Activated CD8-positive, alpha-beta memory T cell treated with anti-CD3 and anti-CD28 coated beads for 4 hours (primary cell): ENCODE results near the gene NBPF3.

Experiments used
- DNase-seq, 2 donors: peaks; one replicate each; pipeline ENCODE4 v3.0.0-alpha.2; 2020; ENCODE audit warnings: low read depth in 2 of 2

NBPF3 gene

GRCh38 chr1:21494196-21494595 is 54.3 kb downstream of the NBPF3 start:
- no peak for DNase-seq

- DNase-seq, result no peak
These were observed 55.4 kb downstream of the NBPF3 start for GRCh38 chr1:21495225-21495820.

DNA sequence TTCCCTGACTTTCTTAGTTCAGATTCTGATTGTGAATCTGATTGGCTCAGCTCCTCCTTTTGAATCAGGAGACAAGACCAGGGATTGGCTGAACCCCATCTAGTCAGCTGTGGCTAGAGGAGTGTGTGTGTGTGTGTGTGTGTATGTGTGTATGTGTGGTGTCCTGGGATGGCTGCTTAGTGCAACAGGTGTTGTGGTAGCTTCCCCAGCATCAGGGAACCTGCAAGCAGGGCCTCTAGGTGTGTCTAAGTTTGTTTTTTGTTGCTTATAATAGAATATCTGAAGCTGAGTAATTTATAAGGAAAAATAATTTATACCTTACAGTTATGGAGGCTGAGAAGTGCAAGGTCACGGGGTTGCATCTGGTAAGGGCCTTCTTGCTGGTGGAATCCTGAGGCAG is 56.1 kb downstream of the NBPF3 start:
- no peak for DNase-seq

DNA sequence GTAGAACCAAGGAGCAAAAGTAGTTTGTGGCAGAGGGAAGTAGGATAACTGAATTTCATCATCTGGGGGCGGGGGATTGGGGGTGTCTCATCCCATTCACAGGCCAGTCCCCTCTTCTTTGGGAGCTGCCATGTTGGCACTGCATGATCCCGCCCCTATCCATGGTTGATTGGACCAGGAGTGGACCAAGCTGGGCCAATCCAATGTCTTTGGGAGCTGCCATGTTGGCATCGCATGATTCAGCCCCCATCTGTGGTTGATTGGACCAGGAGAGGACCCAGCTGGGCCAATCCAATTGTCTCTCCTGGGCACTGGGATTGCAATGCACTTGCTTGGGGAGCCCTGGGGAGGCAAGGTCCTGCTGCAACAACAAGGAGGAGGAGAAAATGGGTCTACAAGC is 56.9 kb downstream of the NBPF3 start:
- DNase-seq, result no peak

- no peak for DNase-seq
These were observed 57.6 kb downstream of the NBPF3 start for GRCh38 chr1:21497466-21498061.

DNA sequence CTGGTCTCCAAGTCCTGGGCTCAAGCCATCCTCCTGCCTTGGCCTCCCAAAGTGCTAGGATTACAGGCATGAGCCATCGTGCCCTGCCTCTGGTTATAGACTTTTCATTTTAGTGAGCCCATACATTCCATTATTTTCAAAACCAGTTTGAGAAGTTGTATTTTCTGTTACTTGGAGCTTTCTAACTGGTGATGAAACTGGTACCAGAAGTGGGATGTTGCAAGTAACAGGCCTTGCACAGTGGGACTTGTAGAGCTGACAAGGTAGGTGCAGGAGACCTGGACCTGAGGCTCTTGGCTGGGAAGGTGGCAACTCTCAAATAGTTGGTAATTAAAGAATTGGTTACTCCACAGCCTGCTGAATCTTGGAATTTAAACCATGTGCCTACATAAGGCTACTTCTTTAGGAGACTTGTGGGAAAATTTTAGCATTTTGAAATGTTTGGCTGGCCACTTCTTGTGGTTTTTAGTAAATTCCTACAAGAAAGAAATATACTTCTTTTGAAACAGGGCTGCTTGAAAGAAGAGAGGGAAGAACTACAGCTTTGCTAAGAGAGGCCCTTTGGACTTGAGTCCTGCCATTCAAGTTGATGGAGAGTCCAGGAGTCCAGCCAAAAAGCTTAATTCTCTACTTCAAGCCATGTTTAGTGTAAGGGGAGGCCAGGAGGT is 59.5 kb downstream of the NBPF3 start:
- no peak for DNase-seq

- no peak for DNase-seq
These were observed 63.9 kb downstream of the NBPF3 start for GRCh38 chr1:21503706-21504377.

DNA sequence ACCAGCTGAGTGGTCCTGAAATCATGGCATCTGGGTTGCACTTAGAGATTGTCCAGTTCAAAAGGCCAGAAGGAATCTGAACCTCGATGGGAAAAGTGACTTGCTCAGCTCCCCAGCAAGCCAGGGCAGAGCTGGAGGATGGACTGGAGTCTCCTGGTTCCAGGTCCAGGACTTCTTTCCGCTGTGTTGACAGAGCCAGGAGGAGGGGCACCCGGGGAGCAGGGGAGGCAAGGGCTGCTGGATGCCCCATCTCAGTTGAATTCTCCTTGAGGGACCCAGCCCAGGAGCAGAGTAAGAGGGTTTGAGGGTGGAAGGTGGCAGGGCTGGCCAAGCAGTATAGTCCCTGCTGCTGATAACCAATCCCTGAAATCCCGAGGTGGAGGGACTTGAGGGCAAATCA is 66.9 kb downstream of the NBPF3 start:
- DNase-seq, result no peak

- DNase-seq, result no peak
These were observed 67.8 kb downstream of the NBPF3 start for GRCh38 chr1:21507511-21508270.

DNA sequence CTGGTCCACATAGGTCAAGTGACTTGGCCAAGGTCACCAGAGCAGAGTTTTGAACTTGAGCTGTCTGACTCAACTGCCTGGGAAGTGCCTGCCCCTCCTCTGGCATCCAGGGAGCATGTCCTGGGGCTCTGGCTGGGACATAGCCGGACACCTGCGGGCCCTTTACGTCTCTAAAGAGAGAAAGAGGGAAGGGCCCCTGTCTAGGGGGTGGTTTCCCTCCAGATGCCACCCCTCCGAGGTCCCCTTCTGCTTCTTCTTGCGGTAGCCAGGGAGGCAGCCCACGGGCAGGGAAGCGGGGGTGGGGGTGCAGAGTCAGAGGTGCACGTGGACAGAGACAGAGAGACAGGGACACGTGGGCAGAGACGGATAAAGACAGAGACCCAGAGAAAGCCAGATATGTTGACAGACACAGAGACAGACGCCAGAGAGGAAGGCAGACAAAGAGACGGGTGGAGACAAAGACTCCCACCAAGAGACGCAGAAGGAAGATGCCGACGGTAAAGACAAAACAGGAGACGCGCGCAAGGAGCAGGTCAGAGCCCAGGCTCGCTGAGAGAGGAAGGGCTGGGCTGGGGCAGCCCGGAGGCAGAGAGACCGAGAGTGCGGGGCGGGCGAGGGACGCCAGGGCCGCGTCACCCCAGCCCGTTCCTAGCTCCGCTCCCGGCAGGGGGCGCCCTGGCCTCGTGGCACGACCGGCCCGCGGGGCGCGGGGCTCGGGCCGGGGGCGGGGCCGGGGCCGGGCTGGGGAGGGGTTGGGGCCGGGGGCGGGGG is 68.8 kb downstream of the NBPF3 start:
- DNase-seq, result peak in 1 of 2 donors; percentile 9

DNA sequence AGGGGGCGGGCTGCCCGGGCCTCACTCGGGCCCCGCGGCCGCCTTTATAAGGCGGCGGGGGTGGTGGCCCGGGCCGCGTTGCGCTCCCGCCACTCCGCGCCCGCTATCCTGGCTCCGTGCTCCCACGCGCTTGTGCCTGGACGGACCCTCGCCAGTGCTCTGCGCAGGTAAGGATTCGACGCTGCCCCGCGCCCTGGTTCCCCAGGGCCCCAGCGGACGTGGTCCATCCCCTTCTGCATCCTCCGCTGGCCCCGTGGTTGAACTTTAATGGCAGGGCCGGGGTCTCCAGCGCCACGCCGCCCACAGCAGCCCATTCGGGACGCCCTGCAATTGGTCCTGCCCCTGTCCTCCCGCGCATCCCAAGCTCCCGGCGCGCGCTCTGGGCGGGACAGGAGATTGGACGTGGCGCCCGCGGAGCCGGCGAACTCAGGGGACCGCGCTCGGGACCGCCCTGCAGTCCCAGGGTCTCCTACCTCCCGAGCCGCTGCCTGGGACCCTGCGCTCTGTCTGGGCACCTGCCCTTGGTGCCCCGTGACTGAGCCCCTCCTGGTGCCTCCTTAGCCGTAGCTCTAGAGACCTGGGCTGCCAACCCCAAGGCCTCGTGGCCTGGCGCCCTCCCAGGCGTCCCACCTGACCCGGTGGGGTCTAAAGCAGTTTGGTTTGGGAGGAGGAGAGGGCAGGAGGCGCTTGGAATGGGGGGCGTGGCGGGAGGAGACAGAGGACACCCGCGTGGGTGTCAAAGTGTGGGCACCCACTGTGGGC is 69.6 kb downstream of the NBPF3 start, which contains the start of gene ALPL:
TSS of gene ALPL (plus strand) at position 73 of the 762 bp plus-strand sequence. CDS start 44,659 bp downstream, outside the sequence.
- DNase-seq, result no peak

DNA sequence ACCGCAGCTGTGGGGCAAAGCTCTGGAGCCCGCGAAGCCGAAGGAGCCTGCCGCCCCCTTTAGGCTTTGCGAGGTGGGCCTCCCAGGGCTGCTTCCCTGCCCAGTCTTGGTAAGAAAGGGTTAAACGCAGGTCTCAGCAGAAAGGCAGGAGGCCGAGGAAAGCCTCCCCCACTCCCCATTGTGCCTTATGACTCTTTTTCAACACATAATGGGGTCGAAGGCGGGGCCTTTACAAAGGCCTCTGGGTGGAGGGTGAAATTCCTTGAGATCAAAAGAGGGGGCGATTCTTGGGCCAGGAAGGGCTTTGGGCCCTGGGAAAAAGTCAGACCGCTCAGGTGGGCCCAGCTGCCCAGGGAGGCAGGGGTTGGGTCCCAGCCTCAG is 70.2 kb downstream of the NBPF3 start:
- no peak for DNase-seq

- no peak for DNase-seq
These were observed 71.1 kb downstream of the NBPF3 start for GRCh38 chr1:21510885-21511578.

DNA sequence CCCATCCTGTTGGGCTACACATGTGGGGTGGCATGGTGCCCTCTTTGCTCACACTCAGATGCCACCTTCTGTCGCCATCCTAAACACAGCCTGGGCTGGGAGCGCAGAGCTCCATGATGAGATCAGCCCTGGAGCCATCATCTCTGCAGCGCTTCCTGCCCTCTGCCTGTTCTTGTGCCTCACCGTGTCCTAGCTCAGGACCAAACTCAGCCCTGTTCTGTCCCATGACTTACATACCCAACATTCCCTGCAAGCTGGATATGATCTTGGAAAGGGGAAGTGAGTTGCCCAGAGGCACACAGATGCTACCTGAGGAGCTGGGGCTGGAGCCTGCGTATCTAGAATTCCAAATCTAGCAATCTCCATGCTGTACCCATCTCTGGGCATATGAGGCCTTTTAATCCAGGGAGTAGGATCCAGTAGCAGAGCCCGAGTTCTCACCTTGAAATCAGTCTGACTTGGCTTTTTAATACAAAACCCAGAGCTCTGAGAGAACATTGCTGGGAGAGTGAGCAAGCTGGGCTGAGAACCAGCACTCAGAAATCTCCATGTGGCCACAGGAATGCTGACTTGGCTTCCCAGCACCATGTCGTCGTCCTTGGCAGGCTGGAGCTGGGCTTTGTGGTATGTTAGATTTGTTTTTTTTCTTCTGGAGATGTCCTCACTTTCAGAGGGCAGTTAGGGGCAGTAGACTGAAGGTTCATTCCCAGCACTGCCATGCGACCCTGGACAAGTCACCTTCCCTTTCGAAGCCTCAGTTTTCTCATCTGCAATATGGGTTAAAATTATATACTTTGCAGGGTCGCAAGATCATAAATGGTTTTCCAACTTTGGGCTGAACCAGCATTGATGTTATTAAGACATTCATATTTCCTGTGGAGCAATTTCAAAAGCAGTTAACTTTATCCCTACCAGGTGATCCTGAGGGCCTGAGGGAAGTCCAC is 71.9 kb downstream of the NBPF3 start:
- DNase-seq, result no peak

- no peak for DNase-seq
These were observed 74.3 kb downstream of the NBPF3 start for GRCh38 chr1:21514245-21514644.

DNA sequence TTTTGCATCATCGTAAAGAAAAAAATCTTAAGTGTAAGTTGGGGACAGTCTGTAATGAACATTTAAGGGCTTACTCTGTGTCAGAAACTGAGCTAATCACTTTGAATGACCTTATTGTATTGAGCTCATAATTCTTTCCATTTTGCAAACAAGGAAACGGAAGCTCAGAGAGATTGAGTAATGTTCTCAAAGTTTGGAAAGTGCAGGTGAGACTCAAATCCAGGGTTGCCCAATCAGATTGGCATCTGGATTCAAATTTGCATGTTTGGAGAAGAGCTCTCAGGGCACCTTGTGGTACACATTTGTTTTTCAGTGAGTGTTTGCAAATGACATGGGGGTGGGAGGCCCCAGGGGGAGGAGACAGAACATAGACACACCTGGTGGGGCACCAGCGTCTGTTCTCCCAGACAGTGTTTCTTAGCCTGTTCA is 77.2 kb downstream of the NBPF3 start:
- no peak for DNase-seq

DNA sequence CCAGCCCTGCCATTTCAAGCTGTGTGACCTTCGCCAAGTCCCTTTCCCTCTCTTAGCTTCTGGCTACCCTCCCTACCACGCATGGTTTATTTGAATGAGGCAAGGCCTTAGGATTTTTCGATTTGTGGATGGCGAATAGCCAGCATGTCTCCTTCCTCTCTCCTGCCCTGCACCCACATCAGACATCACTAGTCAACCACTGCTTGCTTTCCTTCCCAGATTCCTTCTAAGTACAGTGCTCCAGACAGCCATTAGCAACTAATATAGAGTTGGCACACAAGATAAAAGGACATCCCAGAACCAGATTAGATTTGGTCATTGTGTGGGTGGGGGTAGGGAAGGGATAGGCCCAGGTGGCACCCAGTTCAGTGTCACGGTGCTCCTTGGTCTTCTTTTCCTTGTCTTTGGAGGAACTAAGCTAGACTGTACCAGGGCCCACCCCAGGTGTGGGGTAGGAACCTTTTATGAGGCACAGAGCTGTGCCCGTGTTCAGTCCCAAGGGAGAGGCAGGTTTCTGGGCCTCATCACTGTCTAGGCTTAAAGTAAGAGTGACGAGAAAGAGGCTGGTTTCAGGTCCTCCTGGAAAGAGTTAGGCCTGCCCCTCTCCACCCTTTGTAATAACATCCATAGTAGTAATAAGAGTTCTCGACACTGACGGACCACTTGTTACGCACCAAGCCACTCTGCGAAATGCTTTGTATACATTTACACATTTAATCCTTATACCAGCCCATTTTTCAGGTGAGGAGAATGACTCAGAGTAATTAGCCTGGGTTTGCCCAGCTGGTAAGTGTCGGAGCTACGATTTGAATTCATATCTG is 77.9 kb downstream of the NBPF3 start:
- no peak for DNase-seq
